Osteocyte (in vitro differentiated cells): ENCODE results near the gene CDH6. TPM values are rescaled to one million over a fixed set of nuclear protein-coding genes. Genes with fewer than 3 reads are reported as not detected.

Experiments
- DNase-seq: peaks from one replicate; pipeline ENCODE4 v3.0.0; 2021; ENCODE audit warnings: mixed read lengths; ENCODE audit not compliant: unreplicated experiment; ENCODE audit errors: extremely low spot score
- H3K27ac Mint-ChIP-seq: one replicate; pipeline ENCODE4 v1.8.0; 2021; ENCODE audit warnings: mild to moderate bottlenecking, mixed read lengths; ENCODE audit not compliant: unreplicated experiment
- H3K27me3 Mint-ChIP-seq: one replicate; pipeline ENCODE4 v1.8.0; 2021; ENCODE audit warnings: mixed read lengths; ENCODE audit not compliant: unreplicated experiment
- H3K36me3 Mint-ChIP-seq: one replicate; pipeline ENCODE4 v1.8.0; 2021; ENCODE audit warnings: mixed read lengths; ENCODE audit not compliant: unreplicated experiment
- H3K4me1 Mint-ChIP-seq: one replicate; pipeline ENCODE4 v1.8.0; 2021; ENCODE audit warnings: mixed read lengths; ENCODE audit not compliant: unreplicated experiment
- H3K4me3 Mint-ChIP-seq: one replicate; pipeline ENCODE4 v1.8.0; 2021; ENCODE audit warnings: mild to moderate bottlenecking, moderate library complexity, mixed read lengths; ENCODE audit not compliant: unreplicated experiment
- H3K9me3 Mint-ChIP-seq: one replicate; pipeline ENCODE4 v1.8.0; 2021; ENCODE audit warnings: mixed read lengths; ENCODE audit not compliant: unreplicated experiment
- total RNA-seq: library from RNA; stranded (reverse); gene quantifications from 2 replicates; pipeline ENCODE4 v1.2.1, GENCODE V29; 2021
- TF ChIP-seq, protein P1 (sequence below): fragments of 200-600 bp; sonication (generic); IDR thresholded peaks from 2 replicates; pipeline ENCODE4 v1.5.0; 2021; ENCODE audit warnings: antibody characterized with exemption, mild to moderate bottlenecking, moderate library complexity

CDH6 gene
- total RNA-seq, 1 donor from 2014 or later = 792 TPM

DNA sequence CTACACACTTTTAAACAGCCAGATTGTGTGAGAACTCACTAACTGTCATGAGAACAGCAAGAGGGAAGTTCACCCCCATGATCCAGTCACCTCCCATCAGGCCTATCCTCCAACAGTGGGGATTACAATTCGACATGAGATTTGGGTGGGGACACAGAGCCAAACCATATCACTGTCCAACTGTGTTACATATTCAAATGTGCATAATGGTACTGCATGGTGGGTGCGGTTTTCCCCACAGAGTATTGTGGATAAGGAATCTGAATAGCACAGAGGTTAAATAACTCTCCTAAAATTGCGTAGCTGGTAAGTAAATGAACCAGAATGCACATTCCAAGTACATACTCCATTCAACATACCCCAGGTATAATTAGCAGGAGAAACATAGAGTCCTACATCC lies 32.1 kb downstream of the CDH6 start:
- TF ChIP-seq, protein P1, sequence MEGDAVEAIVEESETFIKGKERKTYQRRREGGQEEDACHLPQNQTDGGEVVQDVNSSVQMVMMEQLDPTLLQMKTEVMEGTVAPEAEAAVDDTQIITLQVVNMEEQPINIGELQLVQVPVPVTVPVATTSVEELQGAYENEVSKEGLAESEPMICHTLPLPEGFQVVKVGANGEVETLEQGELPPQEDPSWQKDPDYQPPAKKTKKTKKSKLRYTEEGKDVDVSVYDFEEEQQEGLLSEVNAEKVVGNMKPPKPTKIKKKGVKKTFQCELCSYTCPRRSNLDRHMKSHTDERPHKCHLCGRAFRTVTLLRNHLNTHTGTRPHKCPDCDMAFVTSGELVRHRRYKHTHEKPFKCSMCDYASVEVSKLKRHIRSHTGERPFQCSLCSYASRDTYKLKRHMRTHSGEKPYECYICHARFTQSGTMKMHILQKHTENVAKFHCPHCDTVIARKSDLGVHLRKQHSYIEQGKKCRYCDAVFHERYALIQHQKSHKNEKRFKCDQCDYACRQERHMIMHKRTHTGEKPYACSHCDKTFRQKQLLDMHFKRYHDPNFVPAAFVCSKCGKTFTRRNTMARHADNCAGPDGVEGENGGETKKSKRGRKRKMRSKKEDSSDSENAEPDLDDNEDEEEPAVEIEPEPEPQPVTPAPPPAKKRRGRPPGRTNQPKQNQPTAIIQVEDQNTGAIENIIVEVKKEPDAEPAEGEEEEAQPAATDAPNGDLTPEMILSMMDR = no peak
- H3K27ac Mint-ChIP-seq = peak overlapping the region; percentile 83

DNA sequence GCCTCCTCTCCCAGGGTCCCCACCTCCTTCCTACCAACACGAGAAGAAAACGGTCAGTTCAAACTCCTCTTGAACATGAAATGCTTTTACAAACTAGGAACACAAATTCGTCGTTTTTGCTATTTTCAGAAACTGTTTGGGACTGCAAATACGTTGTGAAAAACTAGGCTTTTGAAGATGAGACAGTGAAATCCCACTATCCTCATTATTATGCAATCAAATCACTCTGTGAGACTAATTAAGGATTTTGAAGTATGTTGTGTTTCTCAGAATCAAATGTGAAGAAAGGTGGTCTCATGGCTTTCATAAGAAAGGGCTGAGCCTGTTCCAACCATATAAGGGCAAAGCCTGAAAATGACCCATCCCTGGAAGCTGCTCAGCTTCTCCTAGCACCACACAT lies 33.2 kb downstream of the CDH6 start:
- Mint-ChIP-seq H3K27ac (peak overlapping the region; percentile 50), H3K27me3 (no peaks in the 10 kb centered on the region), H3K4me1 (peaks cover 80% of the 10 kb centered on the region), H3K36me3 (peaks cover 64% of the 10 kb centered on the region), H3K4me3 (no peak overlapping the region), H3K9me3 (no peaks in the 10 kb centered on the region)
- TF ChIP-seq, protein P1 = no peak
- no peak for DNase-seq

More for the DNA sequence above, 32.1 kb downstream of the CDH6 start:
- no peak overlapping the region for H3K4me3 Mint-ChIP-seq
- no peak for DNase-seq
- peaks cover 81% of the 10 kb centered on the region for H3K4me1 Mint-ChIP-seq
- peaks cover 73% of the 10 kb centered on the region for H3K36me3 Mint-ChIP-seq
- H3K9me3 Mint-ChIP-seq = no peaks in the 10 kb centered on the region
- H3K27me3 Mint-ChIP-seq = no peaks in the 10 kb centered on the region

DNA sequence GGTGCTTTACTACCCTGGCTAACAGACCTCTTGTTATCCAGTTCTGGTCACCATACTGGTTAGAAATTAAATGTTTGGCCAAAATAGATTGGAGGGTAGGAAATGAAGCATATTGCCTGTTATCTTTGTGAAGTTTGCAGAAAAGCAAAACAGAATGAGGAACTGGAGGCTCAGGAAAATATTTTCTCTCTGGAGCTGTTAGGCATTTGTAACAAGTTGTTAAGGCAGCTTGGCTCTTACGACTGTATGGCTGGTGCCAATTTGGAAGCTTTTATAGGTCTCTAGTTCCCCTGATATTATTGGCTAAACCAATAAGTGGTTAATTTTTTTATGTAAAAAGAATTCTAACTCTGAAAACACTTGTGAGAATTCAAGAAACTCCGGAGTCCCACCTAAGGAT lies 35.8 kb downstream of the CDH6 start:
- DNase-seq = no peak

DNA sequence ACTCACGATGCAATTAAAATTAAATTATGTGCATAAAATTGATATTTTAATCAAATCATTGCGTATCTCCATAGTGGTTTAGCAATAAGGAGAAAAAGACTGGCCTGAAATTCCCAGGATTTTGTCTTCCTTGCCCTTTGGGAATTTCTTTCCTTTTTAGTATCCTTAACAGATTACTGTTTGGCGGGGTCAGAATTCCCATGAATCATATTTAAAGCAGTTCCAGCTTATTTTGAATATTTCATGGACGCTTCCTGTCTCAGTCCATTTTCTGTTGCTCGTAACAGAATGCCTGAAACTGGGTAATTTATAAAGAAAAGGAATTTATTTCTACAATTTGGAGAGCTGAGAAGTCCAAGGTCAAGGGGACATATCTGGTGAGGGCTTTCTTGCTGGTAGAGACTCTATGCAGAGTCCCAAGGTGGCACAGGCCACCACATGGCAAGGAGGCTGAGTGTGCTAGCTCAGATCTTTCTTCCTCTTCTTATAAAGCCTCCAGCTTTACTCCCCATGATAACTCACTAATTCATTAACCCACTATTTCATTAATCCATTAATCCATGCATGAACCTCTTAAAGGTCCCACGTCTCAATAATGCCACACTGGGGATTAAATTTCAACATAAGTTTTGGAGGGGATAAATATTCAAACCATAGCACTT lies 37.8 kb downstream of the CDH6 start:
- Mint-ChIP-seq H3K27ac (peak overlapping the region; percentile 56), H3K27me3 (no peaks in the 10 kb centered on the region), H3K4me3 (peak overlapping the region; percentile 19), H3K4me1 (peaks cover 91% of the 10 kb centered on the region), H3K9me3 (no peaks in the 10 kb centered on the region), H3K36me3 (peaks cover 55% of the 10 kb centered on the region)
- TF ChIP-seq, protein P1 = no peak
- no peak for DNase-seq

More for the DNA sequence above, 35.8 kb downstream of the CDH6 start:
- Mint-ChIP-seq H3K9me3 (no peaks in the 10 kb centered on the region), H3K4me3 (no peak overlapping the region), H3K27ac (peak overlapping the region; percentile 35), H3K4me1 (peaks cover 90% of the 10 kb centered on the region), H3K36me3 (peaks cover 62% of the 10 kb centered on the region), H3K27me3 (no peaks in the 10 kb centered on the region)
- TF ChIP-seq, protein P1 = no peak

DNA sequence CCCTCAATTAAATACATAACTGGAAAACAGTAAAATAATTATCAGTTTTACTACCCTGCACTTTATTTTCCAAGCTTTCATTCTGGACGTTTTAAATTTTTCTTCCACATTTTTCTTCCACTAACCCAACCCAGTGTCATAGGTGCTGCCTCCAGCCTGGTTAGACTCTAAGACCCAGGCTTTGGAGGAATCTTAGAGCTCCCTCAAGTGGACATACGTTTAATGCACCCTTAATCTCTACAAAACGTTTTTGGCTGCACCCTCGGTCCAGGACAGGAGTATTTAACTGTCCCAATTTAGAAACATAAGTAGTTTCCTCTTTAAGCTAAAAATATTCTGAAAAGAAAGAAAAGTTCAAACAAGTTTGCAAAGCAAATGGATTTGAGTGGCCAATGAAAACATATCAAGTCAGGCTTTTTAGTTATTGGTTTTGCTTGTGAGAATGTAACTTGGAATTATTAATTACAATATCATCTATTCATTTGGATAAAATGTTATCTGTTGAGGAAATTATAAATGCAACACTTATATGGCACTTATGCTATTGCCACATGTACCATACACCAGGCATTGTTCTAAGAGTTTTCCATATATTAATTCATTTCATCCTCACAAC lies 38.9 kb downstream of the CDH6 start:
- H3K4me3 Mint-ChIP-seq = peak overlapping the region; percentile 34
- H3K36me3 Mint-ChIP-seq = peaks cover 56% of the 10 kb centered on the region
- TF ChIP-seq, protein P1 = peak; percentile 82
- H3K9me3 Mint-ChIP-seq = no peaks in the 10 kb centered on the region
- H3K27ac Mint-ChIP-seq = peak overlapping the region; percentile 56
- H3K4me1 Mint-ChIP-seq = peaks cover 93% of the 10 kb centered on the region
- H3K27me3 Mint-ChIP-seq = no peaks in the 10 kb centered on the region
- DNase-seq = no peak
